ENCODE results near the gene POLDIP2. TPM values are rescaled to one million over a fixed set of nuclear protein-coding genes. Genes with fewer than 3 reads are reported as not detected.
A peak's percentile ranks its signal among the peaks of the same experiment; 100 is the strongest.

The POLDIP2 gene
- total RNA-seq, 2 experiments from 2014 or later: 22.1 to 23.9 TPM

DNA sequence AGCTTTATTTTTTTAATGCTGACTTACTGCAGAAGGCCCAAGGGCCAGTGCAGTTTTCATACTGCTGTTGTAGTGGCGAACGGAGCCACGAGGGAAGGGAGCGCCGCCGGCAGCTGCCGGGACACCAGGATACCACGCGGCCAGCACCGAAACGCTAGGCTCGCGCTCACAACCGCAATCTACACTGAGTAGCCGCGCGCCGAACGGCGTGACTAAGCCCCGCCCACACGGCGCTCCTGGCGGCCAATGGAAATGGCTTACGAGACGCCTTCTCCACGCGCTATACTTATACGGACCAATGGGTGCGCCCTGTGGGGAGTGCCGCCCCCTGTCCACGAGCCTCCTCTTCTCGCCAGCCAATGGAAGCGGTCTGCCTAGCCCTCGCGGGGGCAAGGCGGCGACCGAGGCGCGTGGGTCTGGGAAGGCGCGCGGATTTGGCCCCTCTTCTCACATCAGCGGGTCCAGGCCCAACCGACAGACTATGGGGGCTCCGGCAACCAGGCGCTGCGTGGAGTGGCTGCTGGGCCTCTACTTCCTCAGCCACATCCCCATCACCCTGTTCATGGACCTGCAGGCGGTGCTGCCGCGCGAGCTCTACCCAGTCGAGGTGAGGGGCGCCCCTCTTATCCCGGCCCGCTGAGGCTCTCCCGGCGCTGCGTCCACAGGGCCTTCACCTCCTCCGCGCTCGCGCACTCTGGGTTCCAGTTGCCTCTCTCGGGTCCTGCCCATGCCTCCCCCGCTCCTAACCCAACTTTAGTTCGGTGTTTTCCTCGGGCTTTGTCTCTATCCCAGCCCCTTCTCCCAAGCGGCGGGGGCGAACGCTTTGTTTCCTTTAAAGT, 38.3 kb downstream of the POLDIP2 start, which contains the start of gene TMEM97:
TSS of gene TMEM97 (plus strand) at position 442 of the 839 bp plus-strand sequence. CDS start at position 482, 40 bp downstream.
- Mint-ChIP-seq H3K9me3 (no peaks in the 10 kb centered on the region), H3K4me3 (peak within 1 kb of the TSS; percentile 96), H3K27me3 (no peaks in the 10 kb centered on the region), H3K4me1 (ENCODE audit: low read depth) (peaks cover 24% of the 10 kb centered on the region), H3K36me3 (ENCODE audit: low read depth) (no peaks in the 10 kb centered on the region), H3K27ac (peak within 1 kb of the TSS; percentile 79)
- TF ChIP-seq, protein P1, sequence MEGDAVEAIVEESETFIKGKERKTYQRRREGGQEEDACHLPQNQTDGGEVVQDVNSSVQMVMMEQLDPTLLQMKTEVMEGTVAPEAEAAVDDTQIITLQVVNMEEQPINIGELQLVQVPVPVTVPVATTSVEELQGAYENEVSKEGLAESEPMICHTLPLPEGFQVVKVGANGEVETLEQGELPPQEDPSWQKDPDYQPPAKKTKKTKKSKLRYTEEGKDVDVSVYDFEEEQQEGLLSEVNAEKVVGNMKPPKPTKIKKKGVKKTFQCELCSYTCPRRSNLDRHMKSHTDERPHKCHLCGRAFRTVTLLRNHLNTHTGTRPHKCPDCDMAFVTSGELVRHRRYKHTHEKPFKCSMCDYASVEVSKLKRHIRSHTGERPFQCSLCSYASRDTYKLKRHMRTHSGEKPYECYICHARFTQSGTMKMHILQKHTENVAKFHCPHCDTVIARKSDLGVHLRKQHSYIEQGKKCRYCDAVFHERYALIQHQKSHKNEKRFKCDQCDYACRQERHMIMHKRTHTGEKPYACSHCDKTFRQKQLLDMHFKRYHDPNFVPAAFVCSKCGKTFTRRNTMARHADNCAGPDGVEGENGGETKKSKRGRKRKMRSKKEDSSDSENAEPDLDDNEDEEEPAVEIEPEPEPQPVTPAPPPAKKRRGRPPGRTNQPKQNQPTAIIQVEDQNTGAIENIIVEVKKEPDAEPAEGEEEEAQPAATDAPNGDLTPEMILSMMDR (IDR thresholded peaks at IDR 0.05): no peak
- CTCF ChIA-PET: interaction anchor here (0.6 to 2.6 kb wide), 3 partner anchors 16 to 37 kb away, joined by 3 to 15 read pairs (median 3); partner anchors contain the start of genes IFT20 and TNFAIP1
- peak; percentile 84 to 97 (median 92) for DNase-seq
- no peaks in the 10 kb centered on the region for H3K36me3 ChIP-seq (ENCODE audit: insufficient read depth, low read length)
- H3K4me3 ChIP-seq (ENCODE audit: low read length): peak within 1 kb of the TSS; percentile 73
- POLR2A ChIA-PET: interaction anchor here (0.9 to 4.2 kb wide), 8 partner anchors 13 to 633 kb away, joined by 3 to 28 read pairs (median 6); partner anchors contain the start of genes IFT20, PHF12, POLDIP2 and SARM1
- H3K27ac ChIP-seq (ENCODE audit: low read depth in 1 of 2, low read length in 2 of 2): no peak within 1 kb of the TSS
- ATAC-seq (ENCODE audit: poor library complexity): peak; percentile 98
- no peaks in the 10 kb centered on the region for H3K9me3 ChIP-seq (ENCODE audit: control insufficient read depth in 1 of 2, insufficient read depth in 1 of 2, low read length in 2 of 2)
- intact Hi-C loops (cut with DNase I, micrococcal nuclease): loop anchor here (1.0 to 5.0 kb wide), 4 partner anchors 16 to 277 kb away; partner anchors contain the start of genes IFT20 (in 2 of the 2), TNFAIP1 (in 2 of the 2), NLK (in 1 of the 2) and POLDIP2 (in 1 of the 2)
- H3K4me1 ChIP-seq (ENCODE audit: insufficient read depth, low read length): peaks cover 20% of the 10 kb centered on the region
- no peaks in the 10 kb centered on the region for H3K27me3 ChIP-seq (ENCODE audit: control insufficient read depth in 1 of 2, insufficient read depth in 2 of 2, low read length in 2 of 2)

DNA sequence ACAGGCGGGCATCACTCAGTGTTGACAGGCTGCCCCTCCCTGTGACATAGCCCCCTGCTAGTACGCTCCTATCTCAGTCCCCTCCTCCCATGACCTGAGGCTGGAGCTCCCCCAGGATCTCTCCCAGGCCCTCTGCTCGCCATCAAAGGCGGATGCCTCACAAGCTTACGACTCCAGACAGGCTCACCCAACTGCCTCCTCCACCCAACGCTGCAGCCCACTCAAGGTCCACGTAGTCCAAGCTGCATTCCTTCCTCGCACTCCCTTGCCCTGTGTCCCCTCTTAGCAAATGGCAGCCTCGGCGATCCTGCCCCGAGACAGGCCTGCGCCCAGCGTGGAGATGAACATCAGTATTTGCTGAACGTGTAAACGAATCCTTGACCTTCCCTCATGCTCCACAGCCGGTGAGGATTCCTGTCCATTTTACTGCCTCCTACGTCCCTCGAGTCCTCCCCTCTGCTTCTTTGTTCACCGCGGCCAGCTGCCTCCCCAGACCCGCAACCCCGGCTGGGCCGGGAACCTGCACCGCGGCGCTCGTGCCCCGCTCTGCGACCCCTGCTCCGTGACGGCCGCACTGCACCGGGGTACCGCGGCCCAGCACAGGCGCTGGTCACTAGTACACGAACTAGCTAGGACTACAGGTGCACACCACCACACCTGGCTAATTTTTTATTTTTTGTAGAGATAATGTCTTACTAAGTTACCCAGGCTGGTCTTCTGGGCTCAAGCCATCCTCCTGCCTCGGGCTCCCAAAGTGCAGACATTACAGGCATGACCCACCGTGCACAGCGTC, 39.2 kb downstream of the POLDIP2 start:
- H3K4me1 Mint-ChIP-seq (ENCODE audit: low read depth): peaks cover 24% of the 10 kb centered on the region
- Histone ChIP-seq H3K27ac (ENCODE audit: low read depth in 1 of 2, low read length in 2 of 2) (no peak overlapping the region), H3K9me3 (ENCODE audit: control insufficient read depth in 1 of 2, insufficient read depth in 1 of 2, low read length in 2 of 2) (no peaks in the 10 kb centered on the region), H3K4me3 (ENCODE audit: low read length) (peak overlapping the region; percentile 73), H3K4me1 (ENCODE audit: insufficient read depth, low read length) (peaks cover 20% of the 10 kb centered on the region), H3K27me3 (ENCODE audit: control insufficient read depth in 1 of 2, insufficient read depth in 2 of 2, low read length in 2 of 2) (no peaks in the 10 kb centered on the region), H3K36me3 (ENCODE audit: insufficient read depth, low read length) (no peaks in the 10 kb centered on the region)
- H3K27ac Mint-ChIP-seq: peak overlapping the region; percentile 79
- peak overlapping the region; percentile 96 for H3K4me3 Mint-ChIP-seq
- intact Hi-C loops (cut with DNase I, micrococcal nuclease): loop anchor here (2.0 to 5.0 kb wide), 3 partner anchors 39 to 276 kb away; partner anchors contain the start of genes NLK (in 1 of the 2) and POLDIP2 (in 1 of the 2)
- ChIA-PET CTCF (interaction anchor here (1.5 to 2.6 kb wide), 2 partner anchors 17 to 38 kb away, joined by 3 to 15 read pairs; partner anchors contain the start of genes IFT20 and TNFAIP1), POLR2A (interaction anchor here (1.1 to 4.2 kb wide), 7 partner anchors 14 to 634 kb away, joined by 3 to 28 read pairs (median 6); partner anchors contain the start of genes IFT20, PHF12, POLDIP2 and SARM1)
- ATAC-seq (ENCODE audit: poor library complexity): no peak
- H3K27me3 Mint-ChIP-seq: no peaks in the 10 kb centered on the region
- TF ChIP-seq, protein P1 (IDR thresholded peaks at IDR 0.05): no peak
- H3K9me3 Mint-ChIP-seq: no peaks in the 10 kb centered on the region
- H3K36me3 Mint-ChIP-seq (ENCODE audit: low read depth): no peaks in the 10 kb centered on the region
- peak in 2 of 14 experiments; percentile 23 to 27 for DNase-seq

Measured in CD4-positive, alpha-beta T cell (primary cell).